K562 (cell line): ENCODE results near the gene SAP25. TPM values are rescaled to one million over a fixed set of nuclear protein-coding genes. Genes with fewer than 3 reads are reported as not detected.

Experiments used
- FOXJ3 ChIP-seq: sonication (generic); formaldehyde crosslinking; IDR thresholded peaks from 2 replicates; pipeline ENCODE4 v1.4.0; 2020; ENCODE audit warnings: mild to moderate bottlenecking, missing genetic modification reagents
- KAT7 ChIP-seq: sonication (generic); formaldehyde crosslinking; IDR thresholded peaks from 2 replicates; pipeline ENCODE4 v1.8.0; 2022; ENCODE audit warnings: missing genetic modification reagents, mild to moderate bottlenecking, borderline replicate concordance
- KLF10 ChIP-seq: fragments of 250-450 bp; sonication (Bioruptor Pico); IDR thresholded peaks from 2 replicates; pipeline ENCODE4 v1.6.1; 2021; ENCODE audit warnings: matching md5 sums
- MTA3 ChIP-seq: fragments of 450-650 bp; formaldehyde crosslinking; IDR thresholded peaks from 2 replicates; pipeline ENCODE4 v1.6.1; 2017; ENCODE audit warnings: mild to moderate bottlenecking, borderline replicate concordance
- PHB2 ChIP-seq: fragments of 450-650 bp; IDR thresholded peaks from 2 replicates; pipeline ENCODE4 v1.6.1; 2017; ENCODE audit warnings: low read depth
- RAD21 ChIP-seq, 2 experiments: fragments of 250-450 bp in 1 of 2; fragments of 450-650 bp in 1 of 2; sonication (Bioruptor Pico) in 1 of 2; formaldehyde crosslinking in 1 of 2; IDR thresholded peaks in 1 of 2; conservative IDR thresholded peaks in 1 of 2; 2 replicates each; pipeline versions ENCODE4 v1.4.0 to v1.8.0; 2020 to 2022; ENCODE audit warnings: mild to moderate bottlenecking in 2 of 2, moderate library complexity in 1 of 2
- RFX1 ChIP-seq: fragments of 450-650 bp; IDR thresholded peaks from 2 replicates; pipeline ENCODE4 v1.6.1; 2016; ENCODE audit warnings: mild to moderate bottlenecking, moderate library complexity
- RFX7 ChIP-seq: fragments of 250-450 bp; sonication (Bioruptor Pico); IDR thresholded peaks from 2 replicates; pipeline ENCODE4 v1.5.1; 2021; ENCODE audit warnings: mild to moderate bottlenecking
- SIX5 ChIP-seq, 2 experiments: IDR thresholded peaks; 2 replicates each; pipeline ENCODE4 v1.6.1; 2011; ENCODE audit warnings: low read length in 2 of 2, borderline replicate concordance in 1 of 2, low read depth in 1 of 2, mild to moderate bottlenecking in 1 of 2, moderate library complexity in 1 of 2; ENCODE audit not compliant: insufficient read depth in 1 of 2
- SMAD2 ChIP-seq: fragments of 150-350 bp; IDR thresholded peaks from 2 replicates; pipeline ENCODE4 v1.6.1; 2014; ENCODE audit warnings: low read depth, mild to moderate bottlenecking, low read length
- SMARCA4 ChIP-seq: fragments of 450-650 bp; IDR thresholded peaks from 2 replicates; pipeline ENCODE4 v1.6.1; 2016
- TRIM28 ChIP-seq: fragments of 450-650 bp; IDR thresholded peaks from 2 replicates; pipeline ENCODE4 v1.6.1; 2017
- ZNF165 ChIP-seq: fragments of 250-450 bp; sonication (Bioruptor Pico); IDR thresholded peaks from 2 replicates; pipeline ENCODE4 v1.4.0; 2020; ENCODE audit warnings: borderline replicate concordance
- polyA plus RNA-seq, 8 experiments: library from polyadenylated mRNA; depleted of rRNA in 4 of 8; stranded (reverse) in 5 of 8; unstranded in 3 of 8; fragments of >200 nt; fragmentation: Nextera tagmentation in 2 of 8; fragmentation: Illumina TruSeq in 1 of 8; extraction: Ambion mirVana in 2 of 8; extraction: Trizol in 1 of 8; gene quantifications; 2 replicates each; pipeline versions ENCODE4 v1.2.1 to v1.2.3, GENCODE V29; 2011 to 2014; ENCODE audit warnings: inconsistent platforms in 1 of 8, missing spikeins in 1 of 8
- total RNA-seq, 7 experiments: library from RNA; depleted of rRNA in 6 of 7; stranded (reverse); fragments of >200 nt in 6 of 7; fragmentation: Illumina TruSeq in 2 of 7; extraction: Trizol in 2 of 7; gene quantifications; 2 replicates each; pipeline versions ENCODE4 v1.2.1 to v1.2.3, GENCODE V29; 2011 to 2021; ENCODE audit warnings: low replicate concordance in 1 of 7
- TF ChIP-seq, protein P1 (sequence below): fragments of 450-650 bp; formaldehyde crosslinking; IDR thresholded peaks from 2 replicates; pipeline ENCODE4 v1.4.0; 2020; ENCODE audit warnings: mild to moderate bottlenecking, moderate library complexity
- TF ChIP-seq, protein P2 (sequence below): fragments of 200-800 bp; sonication (Bioruptor generic); IDR thresholded peaks from 2 replicates; pipeline ENCODE4 v1.6.1; 2016; ENCODE audit warnings: missing genetic modification characterization, missing compliant biosample characterization

SAP25 gene
- total and polyA plus RNA-seq, 9 of the 15 experiments (the other 6 are each of a cell fraction or from before 2014, with no cell fraction given): 0.13 to 5.3 (median 0.78) TPM; not detected in 1

DNA sequence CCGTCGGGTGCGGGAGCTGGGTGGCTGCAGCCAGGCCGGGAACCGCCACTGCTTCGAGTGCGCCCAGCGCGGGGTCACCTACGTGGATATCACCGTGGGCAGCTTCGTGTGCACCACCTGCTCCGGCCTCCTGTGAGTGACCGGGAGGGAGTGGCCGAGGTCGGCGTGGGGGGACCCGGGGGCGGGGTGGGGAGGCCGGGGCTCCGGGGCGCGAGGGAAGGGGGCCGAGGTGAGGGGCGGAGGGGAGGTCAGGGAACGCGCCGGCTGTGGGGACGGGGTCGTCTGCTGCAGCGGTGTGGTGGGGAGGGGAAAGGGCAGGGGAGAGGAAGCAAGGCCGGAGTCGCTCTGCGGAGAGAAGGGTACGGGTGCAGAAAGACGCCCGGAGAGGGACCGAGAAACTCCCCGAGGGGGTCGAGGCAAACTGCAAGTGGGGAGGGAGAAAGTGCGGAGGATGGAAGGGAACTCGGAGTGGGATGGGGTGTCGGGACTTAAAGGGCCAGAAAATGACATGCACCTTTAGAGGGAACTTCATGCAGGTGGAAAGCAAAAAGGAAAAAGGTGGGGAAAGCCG is 34.2 kb downstream of the SAP25 start (continued):
- TF ChIP-seq TRIM28: no peak
- no peak for TF ChIP-seq RAD21 (CRISPR knock-in tag; conservative IDR thresholded peaks at IDR 0.05 in 1 of 2, IDR thresholded peaks at IDR 0.05 in 1 of 2)
- no peak for TF ChIP-seq ZNF165 (CRISPR knock-in tag)
- TF ChIP-seq, protein P1, sequence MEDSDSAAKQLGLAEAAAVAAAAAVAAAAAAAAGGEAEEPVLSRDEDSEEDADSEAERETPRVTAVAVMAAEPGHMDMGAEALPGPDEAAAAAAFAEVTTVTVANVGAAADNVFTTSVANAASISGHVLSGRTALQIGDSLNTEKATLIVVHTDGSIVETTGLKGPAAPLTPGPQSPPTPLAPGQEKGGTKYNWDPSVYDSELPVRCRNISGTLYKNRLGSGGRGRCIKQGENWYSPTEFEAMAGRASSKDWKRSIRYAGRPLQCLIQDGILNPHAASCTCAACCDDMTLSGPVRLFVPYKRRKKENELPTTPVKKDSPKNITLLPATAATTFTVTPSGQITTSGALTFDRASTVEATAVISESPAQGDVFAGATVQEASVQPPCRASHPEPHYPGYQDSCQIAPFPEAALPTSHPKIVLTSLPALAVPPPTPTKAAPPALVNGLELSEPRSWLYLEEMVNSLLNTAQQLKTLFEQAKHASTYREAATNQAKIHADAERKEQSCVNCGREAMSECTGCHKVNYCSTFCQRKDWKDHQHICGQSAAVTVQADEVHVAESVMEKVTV (CRISPR knock-in tag): no peak
- TF ChIP-seq FOXJ3 (CRISPR knock-in tag): no peak
- TF ChIP-seq RFX1: no peak
- no peak for TF ChIP-seq PHB2
- no peak for TF ChIP-seq SMARCA4
- no peak for TF ChIP-seq MTA3
- TF ChIP-seq SIX5 (IDR thresholded peaks at IDR 0.05; ENCODE audit: borderline replicate concordance in 1 of 2, insufficient read depth in 1 of 2, low read depth in 1 of 2, low read length in 2 of 2): no peak
- TF ChIP-seq KLF10: no peak
- TF ChIP-seq SMAD2: no peak
- TF ChIP-seq, protein P2, sequence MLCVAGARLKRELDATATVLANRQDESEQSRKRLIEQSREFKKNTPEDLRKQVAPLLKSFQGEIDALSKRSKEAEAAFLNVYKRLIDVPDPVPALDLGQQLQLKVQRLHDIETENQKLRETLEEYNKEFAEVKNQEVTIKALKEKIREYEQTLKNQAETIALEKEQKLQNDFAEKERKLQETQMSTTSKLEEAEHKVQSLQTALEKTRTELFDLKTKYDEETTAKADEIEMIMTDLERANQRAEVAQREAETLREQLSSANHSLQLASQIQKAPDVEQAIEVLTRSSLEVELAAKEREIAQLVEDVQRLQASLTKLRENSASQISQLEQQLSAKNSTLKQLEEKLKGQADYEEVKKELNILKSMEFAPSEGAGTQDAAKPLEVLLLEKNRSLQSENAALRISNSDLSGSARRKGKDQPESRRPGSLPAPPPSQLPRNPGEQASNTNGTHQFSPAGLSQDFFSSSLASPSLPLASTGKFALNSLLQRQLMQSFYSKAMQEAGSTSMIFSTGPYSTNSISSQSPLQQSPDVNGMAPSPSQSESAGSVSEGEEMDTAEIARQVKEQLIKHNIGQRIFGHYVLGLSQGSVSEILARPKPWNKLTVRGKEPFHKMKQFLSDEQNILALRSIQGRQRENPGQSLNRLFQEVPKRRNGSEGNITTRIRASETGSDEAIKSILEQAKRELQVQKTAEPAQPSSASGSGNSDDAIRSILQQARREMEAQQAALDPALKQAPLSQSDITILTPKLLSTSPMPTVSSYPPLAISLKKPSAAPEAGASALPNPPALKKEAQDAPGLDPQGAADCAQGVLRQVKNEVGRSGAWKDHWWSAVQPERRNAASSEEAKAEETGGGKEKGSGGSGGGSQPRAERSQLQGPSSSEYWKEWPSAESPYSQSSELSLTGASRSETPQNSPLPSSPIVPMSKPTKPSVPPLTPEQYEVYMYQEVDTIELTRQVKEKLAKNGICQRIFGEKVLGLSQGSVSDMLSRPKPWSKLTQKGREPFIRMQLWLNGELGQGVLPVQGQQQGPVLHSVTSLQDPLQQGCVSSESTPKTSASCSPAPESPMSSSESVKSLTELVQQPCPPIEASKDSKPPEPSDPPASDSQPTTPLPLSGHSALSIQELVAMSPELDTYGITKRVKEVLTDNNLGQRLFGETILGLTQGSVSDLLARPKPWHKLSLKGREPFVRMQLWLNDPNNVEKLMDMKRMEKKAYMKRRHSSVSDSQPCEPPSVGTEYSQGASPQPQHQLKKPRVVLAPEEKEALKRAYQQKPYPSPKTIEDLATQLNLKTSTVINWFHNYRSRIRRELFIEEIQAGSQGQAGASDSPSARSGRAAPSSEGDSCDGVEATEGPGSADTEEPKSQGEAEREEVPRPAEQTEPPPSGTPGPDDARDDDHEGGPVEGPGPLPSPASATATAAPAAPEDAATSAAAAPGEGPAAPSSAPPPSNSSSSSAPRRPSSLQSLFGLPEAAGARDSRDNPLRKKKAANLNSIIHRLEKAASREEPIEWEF: no peak
- TF ChIP-seq RFX7 (CRISPR knock-in tag): no peak
- peak; percentile 4; the same call in 1 of the 2 replicates for TF ChIP-seq KAT7 (CRISPR knock-in tag)
